Calu3 (cell line): ENCODE data around the gene MYO1E. TPM values are rescaled to one million over a fixed set of nuclear protein-coding genes. Genes with fewer than 3 reads are reported as not detected.

Experiments used
- BruUV-seq: library from RNA; stranded (reverse); fragments of 400-500 nt; replicated peaks from 2 replicates; lab custom pipeline; 2021; lab: Mats Ljungman, UMichigan
- CTCF ChIA-PET: fragments of 300-600 bp; sonication (Branson Sonifier 250); formaldehyde crosslinking; loops from one replicate; lab custom pipeline; 2022; ENCODE audit warnings: antibody characterized with exemption; lab: Charles Lee
- DNase-seq: peaks from one replicate; pipeline ENCODE4 v3.0.0; 2022
- H3K27ac Mint-ChIP-seq: one replicate; pipeline ENCODE4 v1.8.0; 2022; ENCODE audit warnings: mixed read lengths; ENCODE audit not compliant: unreplicated experiment
- H3K27me3 Mint-ChIP-seq: one replicate; pipeline ENCODE4 v1.8.0; 2022; ENCODE audit warnings: mixed read lengths; ENCODE audit not compliant: unreplicated experiment
- H3K36me3 Mint-ChIP-seq: one replicate; pipeline ENCODE4 v1.8.0; 2022; ENCODE audit warnings: mild to moderate bottlenecking, moderate library complexity, mixed read lengths; ENCODE audit not compliant: insufficient read depth, unreplicated experiment
- H3K4me1 Mint-ChIP-seq: one replicate; pipeline ENCODE4 v1.8.0; 2022; ENCODE audit warnings: mild to moderate bottlenecking, low read depth, mixed read lengths; ENCODE audit not compliant: unreplicated experiment
- H3K4me3 Mint-ChIP-seq: one replicate; pipeline ENCODE4 v1.8.0; 2022; ENCODE audit warnings: mild to moderate bottlenecking, low read depth, moderate library complexity, mixed read lengths; ENCODE audit not compliant: unreplicated experiment
- H3K9me3 Mint-ChIP-seq: one replicate; pipeline ENCODE4 v1.8.0; 2022; ENCODE audit warnings: low read depth, mixed read lengths; ENCODE audit not compliant: unreplicated experiment
- CTCF ChIP-seq: fragments of 200-600 bp; IDR thresholded peaks from one replicate; pipeline ENCODE4 v1.8.0; 2022; ENCODE audit warnings: antibody characterized with exemption; ENCODE audit not compliant: unreplicated experiment
- intact Hi-C: fragments of 100-400 bp; cut with micrococcal nuclease; formaldehyde crosslinking; loops from one replicate; pipeline ENCODE4 v1.10.0; 2022; ENCODE audit not compliant: unreplicated experiment
- total RNA-seq: library from RNA; stranded (reverse); gene quantifications from 2 replicates; pipeline ENCODE4 v1.2.3, GENCODE V29; 2022

The MYO1E gene
- total RNA-seq, 1 experiment from 2014 or later: 617 TPM

DNA sequence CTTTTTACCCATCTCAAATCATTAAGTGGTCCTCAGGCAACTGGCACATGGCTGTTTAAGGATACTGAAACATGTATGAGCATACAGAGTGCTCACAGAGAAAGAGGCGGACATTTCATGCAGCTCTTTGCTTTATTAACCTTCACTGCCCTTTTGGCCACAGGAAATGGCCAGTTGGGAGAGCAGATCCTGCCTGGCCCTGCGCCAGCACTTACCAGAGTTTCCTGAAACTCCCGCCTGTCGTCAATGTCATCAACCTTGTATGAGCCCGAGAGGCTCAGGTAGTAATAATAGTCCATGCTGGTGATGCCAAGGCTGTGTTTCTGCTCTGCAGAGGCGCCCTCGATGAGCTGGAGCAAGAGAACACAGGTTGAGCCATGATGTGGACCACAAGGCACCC lies 148.2 kb downstream of the MYO1E start:
- Mint-ChIP-seq H3K27ac (no peak overlapping the region), H3K4me1 (peaks cover 23% of the 10 kb centered on the region), H3K4me3 (no peak overlapping the region), H3K9me3 (no peaks in the 10 kb centered on the region), H3K27me3 (no peaks in the 10 kb centered on the region), H3K36me3 (peaks cover 60% of the 10 kb centered on the region)
- TF ChIP-seq CTCF: no peak
- BruUV-seq: no TSS peak
- intact Hi-C loops: no loop called here
- DNase-seq: peak; percentile 34
- CTCF ChIA-PET: interaction anchor here (0.6 to 1.4 kb wide), 2 partner anchors 50 to 173 kb away, joined by 3 to 4 read pairs; no protein-coding TSS in a partner anchor

DNA sequence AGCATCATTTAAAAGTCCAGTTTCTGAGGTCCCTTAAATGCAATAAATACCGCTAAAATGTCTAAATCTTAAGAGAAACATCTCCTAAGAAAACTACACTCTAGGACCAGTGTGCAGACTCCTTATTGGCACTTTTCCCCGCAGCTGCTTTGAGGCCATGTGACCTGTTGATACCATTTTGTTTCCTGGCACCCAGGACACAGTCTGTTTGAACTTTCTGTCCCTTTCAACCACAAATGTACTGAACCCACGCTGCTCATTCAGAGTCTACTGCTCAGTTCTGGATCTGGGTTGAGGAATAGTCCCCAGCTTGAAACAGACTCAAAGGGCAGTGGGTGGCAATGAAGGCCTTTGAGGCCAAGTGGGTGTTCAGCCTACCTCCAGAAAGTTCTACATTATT lies 148.9 kb downstream of the MYO1E start:
- CTCF ChIA-PET: interaction anchor here (1.4 kb wide), 1 partner anchor 49 kb away, joined by 3 read pairs; no protein-coding TSS in a partner anchor
- intact Hi-C loops: no loop called here
- H3K36me3 Mint-ChIP-seq: peaks cover 58% of the 10 kb centered on the region
- DNase-seq: no peak
- H3K4me1 Mint-ChIP-seq: peaks cover 23% of the 10 kb centered on the region
- TF ChIP-seq CTCF: no peak
- no peak overlapping the region for H3K4me3 Mint-ChIP-seq
- no TSS peak for BruUV-seq
- no peak overlapping the region for H3K27ac Mint-ChIP-seq
- H3K9me3 Mint-ChIP-seq: no peaks in the 10 kb centered on the region
- no peaks in the 10 kb centered on the region for H3K27me3 Mint-ChIP-seq

DNA sequence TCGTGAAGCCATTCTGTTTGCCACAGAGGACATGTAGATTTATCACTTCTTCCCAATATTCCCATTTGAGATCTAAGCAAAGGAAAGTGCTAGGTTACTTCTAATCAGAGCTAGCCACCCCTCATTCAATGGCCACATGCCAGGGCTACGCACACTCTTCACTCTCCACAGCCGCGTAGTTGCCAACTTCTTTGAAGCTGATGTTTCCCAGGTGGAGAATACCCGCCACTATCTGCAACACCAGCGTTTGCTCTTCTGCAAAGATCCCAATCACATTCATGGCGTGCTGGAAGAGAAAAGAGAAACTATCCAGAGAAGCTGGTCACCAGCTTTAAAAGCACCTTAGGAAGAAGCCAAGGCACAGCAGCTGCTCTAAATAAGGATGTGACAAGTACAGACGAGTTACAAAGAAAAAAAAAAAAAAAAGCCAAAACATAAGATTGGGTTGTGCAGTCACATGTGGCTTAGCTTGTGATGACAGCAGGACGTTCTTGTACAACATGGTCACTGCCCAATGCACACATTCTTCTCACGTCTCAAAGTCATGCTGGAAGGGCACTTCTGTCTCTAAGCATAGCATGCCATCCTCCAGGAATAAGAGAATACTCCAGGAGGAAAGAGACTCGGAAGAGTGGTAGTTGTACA lies 149.6 kb downstream of the MYO1E start:
- Mint-ChIP-seq H3K27me3 (no peaks in the 10 kb centered on the region), H3K36me3 (peaks cover 59% of the 10 kb centered on the region), H3K4me1 (peaks cover 23% of the 10 kb centered on the region), H3K9me3 (no peaks in the 10 kb centered on the region), H3K4me3 (no peak overlapping the region), H3K27ac (peak overlapping the region; percentile 29)
- CTCF ChIA-PET: interaction anchor here (0.6 to 1.4 kb wide), 2 partner anchors 48 to 321 kb away, joined by 3 read pairs; no protein-coding TSS in a partner anchor
- DNase-seq: no peak
- BruUV-seq: no TSS peak
- intact Hi-C loops: no loop called here
- TF ChIP-seq CTCF: no peak

- H3K36me3 Mint-ChIP-seq: peaks cover 59% of the 10 kb centered on the region
- CTCF ChIA-PET: interaction anchor here (0.7 kb wide), 1 partner anchor 121 kb away, joined by 3 read pairs; no protein-coding TSS in a partner anchor
- intact Hi-C loops: no loop called here
Measured at GRCh38 chr15:59221511-59222505, 150.9 kb downstream of the MYO1E start.

More at GRCh38 chr15:59221511-59222505, 150.9 kb downstream of the MYO1E start:
- no peak overlapping the region for H3K27ac Mint-ChIP-seq
- H3K4me3 Mint-ChIP-seq: no peak overlapping the region
- peaks cover 15% of the 10 kb centered on the region for H3K4me1 Mint-ChIP-seq
- H3K27me3 Mint-ChIP-seq: no peaks in the 10 kb centered on the region
- TSS peak; percentile 2 for BruUV-seq
- no peak for DNase-seq
- no peaks in the 10 kb centered on the region for H3K9me3 Mint-ChIP-seq
- no peak for TF ChIP-seq CTCF
